A549 (cell line): ENCODE results near the gene CLASP1.

ENCODE experiments used
- MAZ ChIP-seq: fragments of 150-350 bp; IDR thresholded peaks from 2 replicates; pipeline ENCODE4 v1.6.1; 2014; ENCODE audit warnings: antibody characterized with exemption, low read depth, low read length, borderline replicate concordance
- SMC3 ChIP-seq: fragments of >200 bp; sonication (Bioruptor Twin); formaldehyde crosslinking; IDR thresholded peaks from 3 replicates; pipeline ENCODE4 v1.6.1; 2018; ENCODE audit warnings: inconsistent platforms

DNA sequence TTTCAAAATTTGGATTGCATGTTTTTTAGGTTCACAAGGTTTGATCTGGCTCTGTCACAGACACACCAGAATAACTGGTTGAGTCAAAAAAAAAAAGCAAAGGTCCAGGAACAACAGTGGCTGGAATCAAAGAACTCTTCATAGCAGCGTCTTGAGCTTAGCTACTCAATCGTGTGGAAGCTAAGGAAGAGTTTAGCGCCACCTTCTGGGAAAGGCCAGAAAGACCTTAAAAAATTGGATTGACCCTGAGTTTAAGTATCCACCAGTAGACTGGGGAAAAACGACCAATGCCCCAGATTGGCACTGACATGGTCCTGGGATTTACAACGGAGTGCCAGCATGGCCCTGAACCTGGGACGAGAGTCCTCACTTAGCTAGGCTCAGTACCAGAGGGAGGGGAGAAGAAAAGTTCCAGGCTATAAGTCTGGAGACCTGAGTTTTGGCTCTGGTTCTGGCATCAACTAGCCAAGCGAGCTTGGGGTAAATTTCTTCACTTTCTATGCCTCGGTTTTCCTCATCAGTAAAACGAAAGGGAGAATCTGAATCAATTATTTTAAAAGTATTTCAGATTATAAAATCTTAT is 293.1 kb downstream of the CLASP1 start:
- peak; percentile 71 for TF ChIP-seq SMC3
- TF ChIP-seq MAZ: no peak
